ENCODE measurements around the gene CCDC9B.
A peak's percentile ranks its signal among the peaks of the same experiment; 100 is the strongest.

The CCDC9B gene

DNA sequence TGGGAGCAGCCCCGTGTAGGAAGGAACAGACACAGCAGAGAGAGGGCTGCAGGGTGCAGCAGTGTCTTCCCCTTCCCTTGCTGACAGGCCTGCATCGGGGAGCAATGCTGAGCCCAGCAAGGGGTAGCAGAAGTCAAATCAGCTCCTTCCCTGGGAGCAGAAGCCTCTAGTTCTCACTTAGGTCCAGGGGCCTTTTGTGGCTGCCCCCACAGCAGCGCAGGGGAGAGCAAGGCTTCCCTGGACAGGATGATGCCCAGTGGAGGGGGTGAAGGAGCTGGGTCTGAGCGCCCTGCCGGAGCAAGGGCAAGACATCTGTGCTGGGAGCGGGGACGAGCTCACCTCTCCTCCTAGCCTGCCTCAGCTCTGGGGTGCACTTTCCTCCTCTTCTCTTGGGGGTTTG is 33.8 kb downstream of the CCDC9B start:
- DNase-seq = no peak

DNA sequence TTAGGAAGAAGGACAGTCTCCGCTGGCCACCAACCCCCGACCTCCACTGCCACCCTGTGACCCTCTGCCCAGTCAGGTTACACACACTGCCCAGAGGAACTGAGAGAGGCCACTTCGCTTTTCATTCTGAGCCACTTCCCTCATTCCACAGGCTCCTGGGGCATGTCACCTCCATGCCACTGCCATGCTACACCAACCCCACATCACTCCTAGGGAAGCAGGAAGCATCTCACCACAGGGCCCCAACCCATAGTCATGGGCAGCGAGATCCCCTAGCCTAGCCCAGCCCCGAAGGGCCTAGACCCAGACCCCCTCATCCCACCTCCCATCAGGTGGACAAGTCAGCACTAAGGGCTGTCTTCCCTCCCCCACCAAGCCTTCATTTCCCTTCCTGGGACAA is 34.4 kb downstream of the CCDC9B start:
- DNase-seq = peak; percentile 70

DNA sequence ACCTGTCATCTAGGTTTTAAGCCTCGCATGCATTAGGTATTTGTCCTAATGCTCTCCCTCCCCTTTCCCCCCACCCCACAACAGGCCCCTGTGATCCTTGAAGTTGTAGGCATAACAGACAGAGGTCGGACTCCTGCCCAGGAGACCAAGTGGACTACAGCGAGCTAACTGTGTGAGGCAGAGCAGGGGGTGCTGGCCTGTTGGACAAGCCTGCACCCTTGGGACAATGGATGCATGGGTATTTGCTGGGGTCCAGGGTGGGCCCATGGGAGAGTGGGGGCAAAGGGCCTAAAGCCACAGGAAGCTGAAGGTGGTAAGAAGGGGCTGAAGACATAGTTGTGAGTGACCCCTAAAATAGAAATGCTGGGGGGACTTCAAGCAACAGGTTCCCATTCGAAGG is 35.5 kb downstream of the CCDC9B start:
- DNase-seq = no peak

DNA sequence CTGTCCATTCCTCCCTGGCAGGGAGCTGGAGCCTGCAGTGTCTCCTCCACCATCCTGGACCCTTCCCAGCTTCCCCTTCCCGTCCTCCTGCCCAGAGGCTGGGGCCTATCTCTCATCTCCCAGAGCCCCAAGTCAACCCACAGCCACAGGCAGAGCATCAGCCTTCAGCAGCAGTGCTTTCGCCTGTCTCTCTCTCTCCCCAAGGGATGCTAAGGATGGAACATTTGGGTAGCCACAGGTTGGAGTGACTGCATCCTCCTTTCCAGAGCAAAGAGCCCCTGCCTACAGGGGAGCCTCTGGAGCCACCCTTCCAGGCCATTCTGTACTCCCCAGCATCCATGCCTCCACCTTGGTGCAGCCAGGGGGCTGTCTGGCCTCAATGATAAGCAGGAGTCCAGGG is 37.2 kb downstream of the CCDC9B start:
- no peak for DNase-seq

DNA sequence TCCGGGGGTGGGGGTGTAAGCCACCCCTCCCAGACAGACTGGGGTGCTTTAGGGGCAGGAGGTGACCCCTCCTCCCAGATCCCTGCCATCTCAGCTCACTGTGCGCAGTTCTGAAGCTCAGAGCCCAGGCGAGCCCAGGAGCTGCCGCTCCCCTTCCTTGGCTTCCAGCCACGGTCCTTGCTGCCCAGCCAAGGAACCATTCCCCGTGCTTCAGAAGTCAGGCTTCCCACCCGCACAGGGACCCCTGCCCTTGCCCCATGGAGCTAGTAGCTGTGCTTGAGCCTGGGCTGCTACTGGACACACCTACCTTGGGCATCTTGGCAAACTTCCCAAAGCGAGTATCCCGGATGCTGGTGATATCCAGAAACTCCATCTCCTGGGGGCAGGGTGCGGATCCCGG is 37.8 kb downstream of the CCDC9B start:
- no peak for DNase-seq

DNA sequence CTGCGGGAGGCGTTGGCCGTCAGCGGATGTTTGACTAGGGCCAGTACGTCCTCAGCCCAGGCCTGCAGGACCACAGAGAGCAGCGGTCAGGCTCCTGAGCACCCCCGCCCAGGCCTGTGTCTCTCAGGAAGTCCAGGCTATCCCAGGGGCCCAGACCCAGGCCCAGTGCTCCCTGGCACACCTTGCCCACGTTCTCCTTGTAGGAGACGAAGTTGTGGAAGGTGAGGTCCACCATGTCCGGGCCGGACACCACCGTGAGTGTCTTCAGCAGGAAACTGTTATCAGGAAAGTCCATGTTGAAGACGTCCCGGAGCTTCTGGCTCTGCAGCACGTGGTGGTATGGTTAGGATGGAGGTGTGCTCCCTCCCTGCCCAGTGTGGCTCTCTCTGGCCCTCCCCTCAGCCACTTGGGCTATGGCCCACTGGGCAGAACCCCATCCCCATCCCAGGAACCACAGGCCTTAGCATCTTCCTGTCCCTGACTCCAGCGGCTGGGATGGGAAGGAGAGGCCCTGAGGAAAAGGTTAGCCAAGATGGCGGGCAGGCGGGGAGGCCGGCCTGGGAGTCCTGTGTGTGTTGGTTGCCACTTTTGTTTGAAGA is 38.4 kb downstream of the CCDC9B start:
- DNase-seq = no peak

DNA sequence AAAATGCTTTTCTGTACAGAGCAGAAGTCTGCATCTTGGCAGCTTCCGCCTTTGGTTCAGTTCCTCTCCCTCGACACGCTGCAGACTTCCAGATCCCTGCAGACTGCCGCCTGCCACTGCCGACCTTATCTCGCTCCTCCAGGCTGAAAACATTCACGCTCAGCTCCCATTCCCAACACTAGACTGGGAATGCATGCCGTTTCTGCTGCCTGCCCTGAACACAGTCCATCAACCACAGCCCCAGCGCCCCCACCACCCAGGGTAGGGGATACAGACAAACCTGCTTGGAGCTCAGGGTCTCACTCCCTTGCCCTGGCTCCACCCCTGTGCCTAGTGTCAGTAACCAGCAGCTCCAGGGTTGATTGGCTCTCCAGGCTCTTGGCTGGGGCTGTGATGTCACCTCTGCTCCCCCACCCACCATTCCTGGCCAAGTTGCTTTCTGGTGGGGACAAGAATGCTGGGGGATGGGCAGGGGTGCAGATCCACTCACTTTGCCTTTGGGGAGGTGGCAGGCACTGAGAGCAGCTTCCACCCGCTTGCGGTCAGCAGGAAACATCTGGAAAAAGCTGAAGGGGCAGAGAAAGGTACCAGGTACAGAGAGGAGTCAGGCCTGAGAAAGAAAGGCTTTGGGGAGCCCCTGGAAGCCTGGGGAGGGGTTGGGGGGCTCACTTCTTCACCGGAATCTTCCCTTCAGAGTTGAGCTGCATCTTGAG is 39.1 kb downstream of the CCDC9B start:
- no peak for DNase-seq

DNA sequence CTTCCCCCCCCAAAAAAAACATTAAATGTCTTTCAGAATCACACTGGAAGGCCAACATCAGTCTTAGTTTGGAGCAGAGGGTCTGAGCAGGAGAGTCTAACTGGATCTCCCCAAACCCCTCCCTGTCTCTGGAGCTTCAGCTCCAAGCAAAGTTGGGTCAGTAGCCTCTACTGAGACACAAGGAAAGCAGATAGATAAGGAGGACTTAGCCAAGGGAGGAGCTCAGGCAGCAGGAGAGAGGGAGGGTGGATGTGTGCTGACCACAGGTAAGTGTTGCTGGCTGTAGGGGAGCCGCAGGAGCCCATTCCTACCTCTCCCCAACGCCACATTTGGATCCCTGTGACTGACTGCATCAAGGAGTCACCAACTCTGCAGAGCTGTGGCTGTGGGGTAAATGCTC is 40.0 kb downstream of the CCDC9B start:
- DNase-seq = no peak

DNA sequence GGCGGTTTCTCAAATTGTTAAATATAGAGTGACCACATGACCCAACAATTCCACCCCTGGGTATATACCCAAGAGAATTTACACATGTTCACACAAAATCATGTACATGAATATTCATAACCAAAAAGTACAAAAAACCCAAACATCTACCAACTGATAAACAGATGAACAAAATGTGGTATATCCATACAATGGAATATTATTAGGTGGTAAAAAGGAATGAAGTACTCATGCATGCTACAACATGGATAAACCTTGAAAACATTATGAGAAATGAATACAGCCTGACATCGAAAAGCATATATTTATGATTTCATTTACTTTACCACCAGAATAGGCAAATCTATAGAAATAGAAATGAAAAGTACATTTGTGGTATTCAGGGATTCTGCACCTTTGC is 40.4 kb downstream of the CCDC9B start:
- DNase-seq = no peak

DNA sequence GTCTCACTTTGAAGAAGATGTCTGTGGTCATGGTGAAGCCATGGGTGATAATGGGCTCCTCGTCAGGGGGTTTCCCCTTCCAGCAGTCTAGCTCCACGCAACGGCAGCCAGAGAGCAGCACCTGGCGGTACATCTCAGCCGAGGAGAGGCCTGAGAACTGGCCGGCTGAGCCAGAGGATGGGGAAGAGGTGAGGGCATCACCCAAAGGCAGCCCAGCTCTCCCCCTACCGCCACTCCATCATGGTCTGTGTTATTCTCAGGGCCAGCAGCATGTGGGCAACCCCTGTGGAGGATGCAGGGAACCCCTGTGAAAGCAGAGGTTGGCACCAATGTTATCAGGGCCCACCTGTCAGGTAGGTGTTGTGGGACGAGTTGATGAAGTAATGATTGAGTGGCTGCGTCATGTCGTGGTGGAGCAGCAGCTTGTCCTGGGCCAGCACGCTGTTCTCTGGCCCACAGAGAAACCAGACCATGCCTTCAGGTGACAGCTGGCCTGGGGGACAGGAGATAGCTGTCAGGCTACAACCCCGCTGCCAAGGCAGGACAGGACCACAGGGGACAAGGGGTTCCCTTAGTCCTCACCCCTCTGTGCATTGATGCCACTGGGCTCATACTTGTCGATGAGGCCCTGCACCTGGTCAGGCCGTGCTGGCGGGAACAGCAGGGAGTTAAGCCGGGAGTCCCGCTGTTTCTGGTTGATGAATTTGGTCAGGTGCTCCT is 42.4 kb downstream of the CCDC9B start:
- no peak for DNase-seq

DNA sequence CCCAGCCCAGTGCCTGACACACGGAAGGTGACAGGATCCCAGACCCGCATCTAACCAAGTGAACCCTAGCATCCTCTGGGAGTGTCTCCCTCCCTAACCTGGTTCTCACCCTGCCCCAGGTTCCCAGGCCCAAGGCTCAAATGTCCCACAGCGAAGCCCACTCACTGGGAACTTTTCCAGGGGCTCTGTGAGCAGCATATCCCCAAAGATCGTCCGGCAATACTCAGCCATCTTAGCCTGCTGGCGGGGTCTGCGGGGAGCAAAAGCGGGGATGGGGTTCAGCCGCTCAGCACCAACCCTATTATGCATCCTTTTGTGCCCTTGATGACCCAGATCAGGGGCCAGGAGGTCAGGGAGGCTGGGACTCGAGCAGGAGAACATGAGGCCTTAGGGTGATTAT is 43.4 kb downstream of the CCDC9B start:
- no peak for DNase-seq

DNA sequence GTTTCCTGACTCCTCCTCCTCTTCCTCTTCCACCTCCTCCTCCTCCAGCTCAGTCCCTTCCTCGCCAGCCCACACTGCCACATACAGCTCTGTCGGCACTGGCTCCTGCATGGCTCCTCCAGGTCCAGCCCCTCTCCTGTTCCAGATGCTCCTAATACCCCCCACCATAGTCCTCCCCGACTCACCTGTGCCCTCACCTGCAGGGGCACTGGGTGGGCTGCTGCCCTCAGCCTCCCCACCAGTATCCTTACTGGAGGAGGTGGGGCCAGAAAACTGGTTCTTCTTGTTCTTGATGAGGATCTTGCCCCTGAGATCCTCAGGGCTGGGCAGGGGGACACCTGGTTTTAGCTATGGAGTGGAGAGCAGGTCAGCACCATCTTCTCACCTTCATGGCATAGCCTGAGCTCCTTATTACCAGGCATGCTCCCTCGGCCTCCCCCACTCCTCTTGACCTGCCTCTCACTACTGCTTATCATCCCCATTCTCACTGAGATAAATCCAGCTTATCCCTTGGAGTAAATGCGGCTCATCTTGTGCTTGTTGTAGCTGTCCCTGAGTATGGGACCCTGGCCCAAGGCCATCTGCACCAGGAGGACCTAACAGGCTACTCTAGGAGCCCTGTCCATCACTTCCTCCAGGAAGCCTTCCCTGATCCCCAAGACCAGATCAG is 44.0 kb downstream of the CCDC9B start:
- DNase-seq = no peak

DNA sequence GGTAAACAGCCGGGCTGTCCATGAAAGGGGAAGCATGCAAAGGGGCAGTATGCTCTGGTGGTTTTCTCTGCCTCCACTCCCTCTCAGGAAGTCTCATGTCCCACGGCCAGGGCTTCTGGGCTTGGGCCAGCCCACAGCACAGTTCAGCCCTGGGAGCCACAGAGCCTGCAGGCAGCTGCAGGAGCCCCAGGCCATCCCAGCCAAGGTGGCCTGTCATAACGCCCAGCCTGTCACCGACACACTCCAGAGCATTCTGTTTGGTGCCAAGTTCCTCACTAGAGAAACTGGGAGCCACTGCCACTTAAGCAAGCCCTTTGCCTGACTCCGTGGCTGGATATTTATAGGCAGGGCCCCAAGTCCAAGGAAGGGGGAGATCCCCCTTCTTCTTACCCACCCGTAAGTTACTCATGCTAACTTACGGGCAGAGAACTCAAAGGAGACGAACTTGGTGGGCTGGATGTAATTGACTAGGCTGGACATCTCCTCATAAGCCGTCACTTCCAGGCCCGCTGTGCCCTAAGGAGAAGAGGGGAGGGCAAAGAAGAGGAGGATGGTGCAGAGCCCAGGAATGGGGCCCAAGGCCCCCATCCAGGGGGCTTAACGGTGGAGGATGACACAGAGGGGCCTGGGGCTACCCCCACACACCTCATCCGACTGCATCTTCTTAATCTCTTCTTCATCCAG is 44.7 kb downstream of the CCDC9B start:
- no peak for DNase-seq

DNA sequence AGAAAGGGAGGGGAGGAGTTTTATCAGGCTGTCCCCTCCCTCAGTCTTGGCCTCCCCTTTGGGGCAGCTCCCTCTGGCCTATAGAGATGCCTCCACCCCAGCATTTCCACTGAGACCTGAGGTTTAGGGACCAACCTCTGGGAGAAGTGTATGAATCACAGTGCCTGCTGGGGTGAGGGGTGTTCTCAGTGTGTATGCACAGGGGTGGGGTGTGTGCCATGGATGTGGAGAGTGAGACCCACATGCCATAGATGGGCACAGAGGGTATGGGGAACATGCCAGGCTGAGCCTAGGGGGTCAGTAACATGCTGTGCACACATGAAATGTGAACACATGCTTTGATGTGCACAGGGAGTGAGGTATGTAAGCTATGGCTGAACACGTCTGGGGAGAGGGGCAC is 45.4 kb downstream of the CCDC9B start:
- DNase-seq = no peak

DNA sequence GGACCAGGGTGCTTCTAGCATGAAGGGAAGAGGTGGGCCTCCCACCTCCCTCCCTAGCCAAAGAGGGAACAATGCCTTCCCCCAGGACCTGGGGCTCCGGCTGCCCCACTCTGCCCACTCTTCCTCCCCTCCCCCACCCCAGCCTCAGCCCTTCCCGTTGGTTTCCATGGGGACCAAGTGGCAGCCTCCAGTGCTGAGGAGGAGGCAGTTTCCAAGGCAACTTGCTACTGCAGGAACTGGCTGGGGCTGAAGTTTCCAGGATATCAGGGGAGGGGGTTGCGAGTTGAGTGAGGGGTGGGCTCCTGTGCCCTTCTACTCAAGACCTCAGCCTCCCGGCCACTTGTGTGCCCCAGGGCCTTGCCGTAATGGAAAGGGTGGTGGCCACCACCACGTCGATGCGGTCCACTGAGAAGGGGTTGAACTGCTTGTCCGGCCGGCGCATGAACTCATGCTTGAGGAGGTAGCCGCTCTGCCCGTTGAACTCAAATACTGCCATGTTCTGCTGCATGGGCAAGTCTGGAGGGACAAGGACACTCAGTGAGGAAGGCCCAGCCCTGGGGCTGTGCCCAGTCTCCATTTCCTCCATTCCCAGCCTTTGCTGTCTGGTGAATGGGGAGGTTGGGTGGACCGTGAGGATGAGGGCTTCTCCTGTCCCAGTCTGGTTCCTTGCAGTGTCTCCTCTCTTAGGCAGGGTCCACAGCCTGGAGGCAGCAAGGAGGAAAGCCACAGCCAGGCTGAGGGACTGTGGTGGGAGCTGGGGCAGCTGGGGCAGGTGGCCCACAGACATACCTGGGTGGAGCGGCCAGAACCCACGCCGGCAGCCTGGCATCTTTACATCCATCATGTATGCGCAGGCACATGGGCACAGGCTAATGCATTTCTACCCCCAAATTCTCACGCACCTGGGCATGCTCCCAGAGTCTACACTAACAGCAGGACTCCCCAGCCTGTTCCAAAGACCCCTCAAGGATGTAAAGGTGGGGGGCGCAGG is 46.5 kb downstream of the CCDC9B start:
- no peak for DNase-seq

DNA sequence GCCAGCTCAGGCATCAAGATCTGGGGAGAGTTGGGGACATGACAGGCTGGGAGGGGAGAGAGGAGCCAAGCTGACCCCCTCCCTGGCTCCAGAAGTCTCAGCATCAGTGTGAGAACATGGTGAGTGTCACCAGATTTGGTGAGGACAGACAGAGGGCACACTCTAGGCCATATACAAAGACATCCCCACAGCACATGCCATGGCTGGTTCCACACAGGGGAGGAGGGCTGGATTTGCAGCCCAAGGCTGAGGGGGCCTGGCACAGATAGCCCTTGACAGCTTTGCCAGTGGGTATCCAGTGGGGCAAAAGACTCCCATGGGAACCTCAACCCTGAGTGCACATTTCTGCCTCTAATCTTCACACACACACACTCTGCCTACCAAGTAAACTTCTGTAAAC is 47.7 kb downstream of the CCDC9B start:
- DNase-seq = no peak

DNA sequence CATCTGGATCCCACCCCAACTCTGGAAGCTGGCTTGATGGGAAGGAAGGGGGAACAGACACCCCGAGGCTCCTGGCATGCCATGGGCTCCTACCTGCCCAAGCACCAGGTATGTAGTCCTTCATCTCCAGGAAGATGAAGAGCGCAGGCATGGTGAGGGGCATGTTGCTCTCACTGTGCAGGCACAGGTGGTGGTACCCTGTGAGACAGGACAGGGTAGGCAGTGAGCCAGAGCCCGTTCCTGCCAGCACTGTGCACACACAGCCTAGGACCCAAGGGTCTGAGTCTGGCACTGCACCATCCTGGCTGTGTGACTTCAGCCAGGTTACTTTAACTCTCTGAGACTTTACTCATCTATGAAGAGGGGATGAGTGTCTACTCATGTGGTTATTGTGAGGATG is 48.5 kb downstream of the CCDC9B start:
- no peak for DNase-seq

DNA sequence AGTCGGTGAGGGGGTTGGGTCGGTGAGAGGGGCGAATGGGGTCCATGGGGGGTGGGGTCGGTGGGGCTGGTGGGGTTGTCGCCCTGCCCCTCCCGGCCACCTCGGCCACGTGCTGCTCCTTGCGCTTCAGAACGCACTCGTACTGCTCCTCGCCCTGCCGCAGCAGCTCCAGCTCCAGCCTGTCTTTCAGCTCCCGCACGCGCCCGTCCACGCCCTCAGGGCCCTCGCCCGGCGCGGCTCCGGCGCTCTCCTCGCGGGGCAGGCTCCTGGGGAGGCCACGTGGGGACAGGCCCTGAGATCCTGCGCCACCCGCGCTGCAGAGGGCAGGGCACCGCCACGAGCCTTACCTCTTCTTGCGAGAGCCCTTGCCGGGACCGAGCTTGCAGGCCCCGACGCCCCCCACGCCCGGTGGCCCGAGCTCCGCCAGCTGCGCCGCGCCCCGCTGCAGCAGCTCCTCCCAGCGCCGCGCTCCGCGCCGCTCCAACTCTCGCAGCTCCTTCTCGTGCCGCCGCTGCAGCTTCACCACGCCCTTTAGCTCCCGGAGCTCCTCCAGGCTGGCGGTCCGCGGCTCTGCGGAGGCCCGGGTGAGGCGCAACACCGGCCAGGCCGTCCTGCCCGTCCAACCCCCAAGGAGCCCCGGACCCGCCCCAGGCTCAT is 49.7 kb downstream of the CCDC9B start:
- DNase-seq = no peak

DNA sequence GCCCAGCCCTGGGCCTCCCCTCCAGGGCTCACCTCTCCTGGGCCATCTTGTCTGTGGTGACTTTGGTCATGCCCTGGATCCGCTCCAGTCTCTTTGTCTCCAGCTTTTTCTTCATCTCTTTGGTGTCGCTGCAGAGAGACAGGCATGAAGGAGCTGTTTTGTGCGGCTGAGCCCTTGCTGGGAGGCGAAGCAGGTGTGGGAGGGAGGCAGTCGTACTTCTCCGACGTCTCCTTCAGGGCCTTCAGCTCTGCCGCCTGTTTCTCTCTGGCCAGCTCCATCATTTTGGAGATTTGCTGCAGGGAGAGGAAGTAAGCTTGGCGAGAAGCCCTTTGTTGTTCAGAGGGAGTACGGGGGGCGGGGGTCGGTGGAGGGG is 50.2 kb downstream of the CCDC9B start:
- DNase-seq = no peak

DNA sequence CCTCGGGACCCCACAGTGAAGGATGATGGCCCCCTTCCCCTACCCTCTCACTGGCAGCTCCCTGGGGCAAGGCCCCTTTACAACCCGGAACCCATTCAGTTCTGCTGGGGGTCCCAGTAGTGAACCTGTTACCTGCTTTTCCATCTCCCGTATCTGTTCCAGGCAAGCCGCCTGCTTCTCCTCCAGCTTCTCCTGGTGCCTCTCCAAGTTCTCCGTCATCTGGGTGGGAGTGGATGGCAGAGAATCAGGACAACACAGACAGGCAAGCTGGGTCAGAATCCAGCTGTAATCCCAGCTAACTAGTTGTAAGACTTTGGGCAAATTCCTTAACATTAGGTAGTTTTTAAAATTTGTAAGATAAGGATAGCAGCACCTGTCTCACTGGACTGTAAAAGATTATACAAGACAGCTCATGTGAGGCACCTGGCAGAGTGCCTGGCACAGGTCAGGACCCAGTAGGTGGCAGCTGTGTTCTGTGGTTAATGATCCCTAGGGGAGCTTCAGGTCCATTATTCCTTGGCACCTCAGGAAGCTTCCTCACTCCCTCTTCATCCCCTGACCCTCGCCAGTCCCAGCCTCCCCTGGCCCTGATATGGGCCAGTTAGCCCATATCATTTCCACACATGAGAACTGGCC is 51.5 kb downstream of the CCDC9B start:
- no peak for DNase-seq

DNA sequence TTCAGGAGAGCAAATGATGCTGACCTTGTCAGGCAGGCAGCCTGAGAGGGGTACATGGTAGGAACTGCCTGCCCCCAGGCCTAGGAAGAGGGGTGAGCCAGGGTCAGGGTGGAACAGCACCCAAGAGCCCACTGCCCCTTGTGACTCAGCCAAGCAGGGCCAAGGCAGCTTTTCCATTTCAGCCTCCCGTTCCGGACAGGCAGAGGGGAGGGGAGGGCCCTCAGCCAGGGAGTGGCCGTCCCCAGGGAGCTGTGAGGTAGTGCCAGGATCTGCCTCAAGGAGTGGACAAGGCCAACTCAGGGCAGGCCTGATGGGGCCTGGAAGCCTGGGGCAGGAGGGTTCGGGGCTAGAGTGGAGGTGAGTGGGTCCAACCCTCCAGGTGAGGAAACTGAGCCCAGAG is 52.8 kb downstream of the CCDC9B start:
- DNase-seq = no peak

All from inflammatory macrophage treated with lipopolysaccharide for 4 hours (primary cell).